A673 (cell line): ENCODE measurements around the gene ZNF296. TPM values are rescaled to one million over a fixed set of nuclear protein-coding genes. Genes with fewer than 3 reads are reported as not detected.

Experiments
- BruUV-seq: library from RNA; stranded (reverse); fragments of 400-500 nt; replicated peaks from 2 replicates; lab custom pipeline; 2021; lab: Mats Ljungman, UMichigan
- CTCF ChIA-PET: fragments of 300-600 bp; sonication (Branson Sonifier 250); formaldehyde crosslinking; loops from one replicate; lab custom pipeline; 2022; ENCODE audit warnings: antibody characterized with exemption; lab: Charles Lee
- POLR2A ChIA-PET: fragments of 300-600 bp; sonication (Branson Sonifier 250); formaldehyde crosslinking; loops from one replicate; lab custom pipeline; 2022; ENCODE audit warnings: antibody characterized with exemption; ENCODE audit not compliant: low non-redundant PET; lab: Charles Lee
- DNase-seq: peaks from one replicate; pipeline ENCODE4 v3.0.0-alpha.2; 2015; ENCODE audit warnings: low spot score
- H3K27ac ChIP-seq: fragments of 200-600 bp; sonication (generic); 2 replicates; pipeline ENCODE4 v1.5.1; 2016; ENCODE audit warnings: mixed run types, low read depth, mild to moderate bottlenecking, mixed read lengths, antibody characterized with exemption, low read length; ENCODE audit not compliant: poor library complexity, severe bottlenecking
- H3K27me3 ChIP-seq: fragments of 200-600 bp; sonication (generic); replicated peaks from 2 replicates; pipeline ENCODE4 v1.6.1; 2017; ENCODE audit warnings: mixed run types, low read depth, mild to moderate bottlenecking, mixed read lengths, antibody characterized with exemption, low read length; ENCODE audit not compliant: insufficient read depth, poor library complexity
- H3K36me3 ChIP-seq: fragments of 200-600 bp; sonication (generic); 2 replicates; pipeline ENCODE4 v1.6.1; 2016; ENCODE audit warnings: mixed run types, mild to moderate bottlenecking, mixed read lengths, antibody characterized with exemption, low read length; ENCODE audit not compliant: insufficient read depth, poor library complexity, severe bottlenecking
- H3K4me1 ChIP-seq: fragments of 200-600 bp; sonication (generic); 2 replicates; pipeline ENCODE4 v1.6.1; 2017; ENCODE audit warnings: mixed run types, mild to moderate bottlenecking, mixed read lengths, antibody characterized with exemption, low read length; ENCODE audit not compliant: insufficient read depth, poor library complexity, severe bottlenecking
- H3K4me3 ChIP-seq: fragments of 200-600 bp; sonication (generic); 2 replicates; pipeline ENCODE4 v1.5.1; 2016; ENCODE audit warnings: low read depth, mixed run types, mild to moderate bottlenecking, mixed read lengths, low read length; ENCODE audit not compliant: poor library complexity, severe bottlenecking
- H3K9me3 ChIP-seq: fragments of 200-600 bp; sonication (generic); 2 replicates; pipeline ENCODE4 v1.6.1; 2016; ENCODE audit warnings: mixed run types, low read depth, mild to moderate bottlenecking, mixed read lengths, antibody characterized with exemption, low read length; ENCODE audit not compliant: poor library complexity, severe bottlenecking
- CTCF ChIP-seq: fragments of 300-800, 200-600 bp; sonication (generic); conservative IDR thresholded peaks from 2 replicates; pipeline ENCODE4 v1.5.1; 2017; ENCODE audit warnings: low read depth, mild to moderate bottlenecking, antibody characterized with exemption, low read length, moderate library complexity, mixed read lengths
- EZH2 ChIP-seq: fragments of 200-600 bp; sonication (generic); IDR thresholded peaks from 2 replicates; pipeline ENCODE4 v1.6.1; 2017; ENCODE audit warnings: borderline replicate concordance, low read depth, mild to moderate bottlenecking, mixed read lengths, antibody characterized with exemption, low read length; ENCODE audit not compliant: poor library complexity, severe bottlenecking
- intact Hi-C: fragments of 100-400 bp; cut with micrococcal nuclease; formaldehyde crosslinking; loops from one replicate; pipeline ENCODE4 v1.10.0; 2022; ENCODE audit not compliant: unreplicated experiment
- total RNA-seq: library from RNA; stranded (reverse); gene quantifications from 2 replicates; pipeline ENCODE4 v1.2.3, GENCODE V29; 2021

Gene ZNF296
- total RNA-seq, 1 experiment from 2014 or later, result 3.0 TPM

- Histone ChIP-seq H3K4me3 (peak overlapping the region; percentile 99), H3K36me3 (peaks cover 8% of the 10 kb centered on the region), H3K9me3 (no peaks in the 10 kb centered on the region), H3K27me3 (no peaks in the 10 kb centered on the region), H3K27ac (no peak overlapping the region), H3K4me1 (peaks cover 31% of the 10 kb centered on the region)
- no TSS peak for BruUV-seq
- DNase-seq, result no peak
- TF ChIP-seq EZH2 (no peak), CTCF (no peak)
- ChIA-PET CTCF (interaction anchor here (0.7 kb wide), 1 partner anchor 160 kb away, joined by 3 read pairs; no protein-coding TSS in a partner anchor), POLR2A (no interaction called here)
- intact Hi-C loops, result loop anchor here (5.0 kb wide), 1 partner anchor 92 kb away; the partner anchor contains the start of gene RELB
These were observed 18.4 kb upstream of the ZNF296 start for GRCh38 chr19:45094707-45095106.

GRCh38 chr19:45094137-45094536 is 17.9 kb upstream of the ZNF296 start:
- ChIA-PET CTCF (interaction anchor here (0.7 kb wide), 1 partner anchor 161 kb away, joined by 3 read pairs; no protein-coding TSS in a partner anchor), POLR2A (no interaction called here)
- peaks cover 8% of the 10 kb centered on the region for H3K36me3 ChIP-seq
- no peaks in the 10 kb centered on the region for H3K27me3 ChIP-seq
- TF ChIP-seq EZH2 (no peak), CTCF (no peak)
- peak overlapping the region; percentile 99 for H3K27ac ChIP-seq
- no peaks in the 10 kb centered on the region for H3K9me3 ChIP-seq
- peaks cover 31% of the 10 kb centered on the region for H3K4me1 ChIP-seq
- peak overlapping the region; percentile 99 for H3K4me3 ChIP-seq
- intact Hi-C loops, result loop anchor here (5.0 kb wide), 1 partner anchor 92 kb away; the partner anchor contains the start of gene RELB
- BruUV-seq, result no TSS peak
- no peak for DNase-seq

GRCh38 chr19:45092747-45093678 is 16.7 kb upstream of the ZNF296 start, which contains the start of gene PPP1R37:
PPP1R37 (plus strand) TSS chr19:45093179; CDS start chr19:45093326, 147 bp downstream.
- CTCF ChIA-PET, result interaction anchor here (0.8 kb wide), 1 partner anchor 86 kb away, joined by 3 read pairs; the partner anchor contains the start of gene BLOC1S3
- 0 out of 2 replicates have a peak, but pooled peaks have one; percentile 9 for TF ChIP-seq CTCF
- TF ChIP-seq EZH2, result no peak
- intact Hi-C loops, result loop anchor here (5.0 kb wide), 1 partner anchor 91 kb away; the partner anchor contains the start of gene RELB
- H3K9me3 ChIP-seq, result no peaks in the 10 kb centered on the region
- H3K4me1 ChIP-seq, result peaks cover 20% of the 10 kb centered on the region
- peak within 1 kb of the TSS; percentile 99 for H3K4me3 ChIP-seq
- peak within 1 kb of the TSS; percentile 99 for H3K27ac ChIP-seq
- no peaks in the 10 kb centered on the region for H3K27me3 ChIP-seq
- peak; percentile 99 for DNase-seq
- peaks cover 8% of the 10 kb centered on the region for H3K36me3 ChIP-seq
- no TSS peak for BruUV-seq
- POLR2A ChIA-PET, result no interaction called here
